OCI-LY1 (cell line): Measurements from ENCODE around the gene UBTD2.

Experiments
- CTCF ChIP-seq: fragments of 200-600 bp; sonication (generic), shearing (Covaris generic); IDR thresholded peaks from 2 replicates; pipeline ENCODE4 v1.5.1; 2017; ENCODE audit warnings: mild to moderate bottlenecking, antibody characterized with exemption, low read length, moderate library complexity, mixed read lengths
- EZH2 ChIP-seq: fragments of 200-600 bp; sonication (generic), shearing (Covaris generic); IDR thresholded peaks from 2 replicates; pipeline ENCODE4 v1.8.0; 2017; ENCODE audit warnings: borderline replicate concordance, mixed run types, mild to moderate bottlenecking, antibody characterized with exemption, low read length, moderate library complexity, mixed read lengths

GRCh38 chr5:172162987-172163343, 120.6 kb downstream of the UBTD2 start:
- no peak for TF ChIP-seq CTCF
- TF ChIP-seq EZH2: no peak
